GM19397 (cell line): ENCODE measurements around the gene MUC5B.
"Not testable (repeated sequence)": the region's sequence is repeated elsewhere in the genome, so short reads cannot be mapped to it uniquely, and the experiment has no call there.

ENCODE experiments used
- ATAC-seq: cut with Tn5 transposase; IDR thresholded peaks from one replicate; pipeline ENCODE4 v1.9.1; 2021; ENCODE audit warnings: mild to moderate bottlenecking, moderate library complexity; ENCODE audit not compliant: unreplicated experiment

Gene MUC5B

DNA sequence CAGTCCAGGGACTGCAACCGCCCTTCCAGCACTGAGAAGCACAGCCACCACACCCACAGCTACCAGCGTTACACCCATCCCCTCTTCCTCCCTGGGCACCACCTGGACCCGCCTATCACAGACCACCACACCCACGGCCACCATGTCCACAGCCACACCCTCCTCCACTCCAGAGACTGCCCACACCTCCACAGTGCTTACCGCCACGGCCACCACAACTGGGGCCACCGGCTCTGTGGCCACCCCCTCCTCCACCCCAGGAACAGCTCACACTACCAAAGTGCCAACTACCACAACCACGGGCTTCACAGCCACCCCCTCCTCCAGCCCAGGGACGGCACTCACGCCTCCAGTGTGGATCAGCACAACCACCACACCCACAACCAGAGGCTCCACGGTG is 19.9 kb downstream of the MUC5B start:
- ATAC-seq, result not testable (repeated sequence)

- ATAC-seq, result not testable (repeated sequence)
Observed at GRCh38 chr11:1243521-1243920, 20.7 kb downstream of the MUC5B start.

GRCh38 chr11:1244557-1244956 is 21.7 kb downstream of the MUC5B start:
- ATAC-seq, result not testable (repeated sequence)

DNA sequence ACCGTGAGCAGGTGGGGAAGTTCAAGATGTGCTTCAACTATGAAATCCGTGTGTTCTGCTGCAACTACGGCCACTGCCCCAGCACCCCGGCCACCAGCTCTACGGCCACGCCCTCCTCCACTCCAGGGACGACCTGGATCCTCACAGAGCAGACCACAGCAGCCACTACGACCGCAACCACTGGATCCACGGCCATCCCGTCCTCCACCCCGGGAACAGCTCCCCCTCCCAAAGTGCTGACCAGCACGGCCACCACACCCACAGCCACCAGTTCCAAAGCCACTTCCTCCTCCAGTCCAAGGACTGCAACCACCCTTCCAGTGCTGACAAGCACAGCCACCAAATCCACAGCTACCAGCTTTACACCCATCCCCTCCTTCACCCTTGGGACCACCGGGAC is 22.9 kb downstream of the MUC5B start:
- not testable (repeated sequence) for ATAC-seq

DNA sequence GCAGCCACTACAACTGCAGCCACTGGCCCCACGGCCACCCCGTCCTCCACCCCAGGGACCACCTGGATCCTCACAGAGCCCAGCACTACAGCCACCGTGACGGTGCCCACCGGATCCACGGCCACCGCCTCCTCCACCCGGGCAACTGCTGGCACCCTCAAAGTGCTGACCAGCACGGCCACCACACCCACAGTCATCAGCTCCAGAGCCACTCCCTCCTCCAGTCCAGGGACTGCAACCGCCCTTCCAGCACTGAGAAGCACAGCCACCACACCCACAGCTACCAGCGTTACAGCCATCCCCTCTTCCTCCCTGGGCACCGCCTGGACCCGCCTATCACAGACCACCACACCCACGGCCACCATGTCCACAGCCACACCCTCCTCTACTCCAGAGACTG is 23.4 kb downstream of the MUC5B start:
- not testable (repeated sequence) for ATAC-seq

DNA sequence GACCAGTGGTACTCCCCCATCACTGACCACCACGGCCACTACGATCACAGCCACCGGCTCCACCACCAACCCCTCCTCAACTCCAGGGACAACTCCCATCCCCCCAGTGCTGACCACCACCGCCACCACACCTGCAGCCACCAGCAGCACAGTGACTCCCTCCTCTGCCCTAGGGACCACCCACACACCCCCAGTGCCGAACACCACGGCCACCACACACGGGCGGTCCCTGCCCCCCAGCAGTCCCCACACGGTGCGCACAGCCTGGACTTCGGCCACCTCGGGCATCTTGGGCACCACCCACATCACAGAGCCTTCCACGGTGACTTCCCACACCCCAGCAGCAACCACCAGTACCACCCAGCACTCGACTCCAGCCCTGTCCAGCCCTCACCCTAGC is 24.2 kb downstream of the MUC5B start:
- ATAC-seq, result not testable (repeated sequence)

DNA sequence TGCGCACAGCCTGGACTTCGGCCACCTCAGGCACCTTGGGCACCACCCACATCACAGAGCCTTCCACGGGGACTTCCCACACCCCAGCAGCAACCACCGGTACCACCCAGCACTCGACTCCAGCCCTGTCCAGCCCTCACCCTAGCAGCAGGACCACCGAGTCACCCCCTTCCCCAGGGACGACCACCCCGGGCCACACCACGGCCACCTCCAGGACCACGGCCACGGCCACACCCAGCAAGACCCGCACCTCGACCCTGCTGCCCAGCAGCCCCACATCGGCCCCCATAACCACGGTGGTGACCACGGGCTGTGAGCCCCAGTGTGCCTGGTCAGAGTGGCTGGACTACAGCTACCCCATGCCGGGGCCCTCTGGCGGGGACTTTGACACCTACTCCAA is 26.1 kb downstream of the MUC5B start:
- not testable (repeated sequence) for ATAC-seq

- not testable (repeated sequence) for ATAC-seq
Observed at GRCh38 chr11:1250411-1250810, 27.5 kb downstream of the MUC5B start.

DNA sequence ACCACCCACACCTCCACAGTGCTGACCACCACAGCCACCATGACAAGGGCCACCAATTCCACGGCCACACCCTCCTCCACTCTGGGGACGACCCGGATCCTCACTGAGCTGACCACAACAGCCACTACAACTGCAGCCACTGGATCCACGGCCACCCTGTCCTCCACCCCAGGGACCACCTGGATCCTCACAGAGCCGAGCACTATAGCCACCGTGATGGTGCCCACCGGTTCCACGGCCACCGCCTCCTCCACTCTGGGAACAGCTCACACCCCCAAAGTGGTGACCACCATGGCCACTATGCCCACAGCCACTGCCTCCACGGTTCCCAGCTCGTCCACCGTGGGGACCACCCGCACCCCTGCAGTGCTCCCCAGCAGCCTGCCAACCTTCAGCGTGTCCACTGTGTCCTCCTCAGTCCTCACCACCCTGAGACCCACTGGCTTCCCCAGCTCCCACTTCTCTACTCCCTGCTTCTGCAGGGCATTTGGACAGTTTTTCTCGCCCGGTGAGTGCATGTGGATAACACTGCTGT is 28.4 kb downstream of the MUC5B start:
- no peak for ATAC-seq

DNA sequence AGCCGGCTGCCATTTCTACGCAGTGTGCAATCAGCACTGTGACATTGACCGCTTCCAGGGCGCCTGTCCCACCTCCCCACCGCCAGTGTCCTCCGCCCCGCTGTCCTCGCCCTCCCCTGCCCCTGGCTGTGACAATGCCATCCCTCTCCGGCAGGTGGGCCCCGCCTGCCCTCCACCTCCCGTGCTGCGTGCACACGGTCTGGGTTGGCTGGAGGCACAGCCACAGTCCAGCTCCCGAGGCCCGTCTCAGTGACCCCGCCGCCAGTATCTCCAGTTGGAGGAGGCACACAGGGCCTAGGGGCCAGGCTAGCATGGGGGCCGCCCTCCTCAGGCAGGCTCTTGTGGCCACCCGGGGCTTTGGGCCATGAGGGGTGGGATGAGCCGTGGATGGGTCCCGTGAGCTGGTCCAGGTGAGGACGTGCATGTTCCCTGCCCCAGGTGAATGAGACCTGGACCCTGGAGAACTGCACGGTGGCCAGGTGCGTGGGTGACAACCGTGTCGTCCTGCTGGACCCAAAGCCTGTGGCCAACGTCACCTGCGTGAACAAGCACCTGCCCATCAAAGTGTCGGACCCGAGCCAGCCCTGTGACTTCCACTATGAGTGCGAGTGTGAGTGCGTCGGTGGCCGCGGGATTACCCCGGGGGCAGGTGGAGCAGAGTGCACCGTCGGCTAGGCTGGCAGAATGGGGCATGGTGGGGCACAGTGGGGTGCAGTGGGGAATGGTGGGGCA is 29.7 kb downstream of the MUC5B start:
- ATAC-seq, result no peak

DNA sequence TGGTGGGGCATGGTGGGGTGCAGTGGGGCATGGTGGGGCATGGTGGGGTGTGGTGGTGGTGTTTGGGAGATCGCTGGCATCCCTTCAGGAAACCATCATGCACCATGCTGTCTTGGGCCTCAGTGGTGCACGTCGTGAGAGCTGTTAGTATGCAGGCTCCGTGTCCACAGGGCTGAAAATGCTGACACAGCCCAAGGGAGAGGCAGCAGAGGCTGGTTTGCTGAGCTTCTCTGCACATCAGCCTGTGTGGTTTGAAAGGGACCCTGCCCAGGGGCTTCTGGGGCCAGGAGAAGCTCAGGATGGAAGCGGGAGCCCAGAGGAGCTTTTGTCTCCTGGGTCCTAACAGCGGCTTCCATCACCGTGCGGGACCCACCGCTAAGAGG is 30.2 kb downstream of the MUC5B start:
- ATAC-seq, result no peak

GRCh38 chr11:1254086-1254648 is 31.3 kb downstream of the MUC5B start:
- no peak for ATAC-seq

GRCh38 chr11:1254733-1255132 is 31.9 kb downstream of the MUC5B start:
- ATAC-seq, result no peak

DNA sequence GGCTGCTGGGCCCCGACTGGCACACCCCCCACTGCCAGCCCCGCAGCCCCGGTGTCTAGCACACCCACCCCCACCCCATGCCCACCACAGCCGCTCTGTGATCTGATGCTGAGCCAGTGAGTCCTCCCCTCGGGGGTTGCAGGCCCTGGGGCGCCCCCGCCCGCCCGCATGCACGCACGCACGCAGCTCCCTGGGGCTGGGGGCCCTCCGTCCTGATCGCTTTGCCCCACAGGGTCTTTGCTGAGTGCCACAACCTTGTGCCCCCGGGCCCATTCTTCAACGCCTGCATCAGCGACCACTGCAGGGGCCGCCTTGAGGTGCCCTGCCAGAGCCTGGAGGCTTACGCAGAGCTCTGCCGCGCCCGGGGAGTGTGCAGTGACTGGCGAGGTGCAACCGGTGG is 32.3 kb downstream of the MUC5B start:
- ATAC-seq, result no peak

DNA sequence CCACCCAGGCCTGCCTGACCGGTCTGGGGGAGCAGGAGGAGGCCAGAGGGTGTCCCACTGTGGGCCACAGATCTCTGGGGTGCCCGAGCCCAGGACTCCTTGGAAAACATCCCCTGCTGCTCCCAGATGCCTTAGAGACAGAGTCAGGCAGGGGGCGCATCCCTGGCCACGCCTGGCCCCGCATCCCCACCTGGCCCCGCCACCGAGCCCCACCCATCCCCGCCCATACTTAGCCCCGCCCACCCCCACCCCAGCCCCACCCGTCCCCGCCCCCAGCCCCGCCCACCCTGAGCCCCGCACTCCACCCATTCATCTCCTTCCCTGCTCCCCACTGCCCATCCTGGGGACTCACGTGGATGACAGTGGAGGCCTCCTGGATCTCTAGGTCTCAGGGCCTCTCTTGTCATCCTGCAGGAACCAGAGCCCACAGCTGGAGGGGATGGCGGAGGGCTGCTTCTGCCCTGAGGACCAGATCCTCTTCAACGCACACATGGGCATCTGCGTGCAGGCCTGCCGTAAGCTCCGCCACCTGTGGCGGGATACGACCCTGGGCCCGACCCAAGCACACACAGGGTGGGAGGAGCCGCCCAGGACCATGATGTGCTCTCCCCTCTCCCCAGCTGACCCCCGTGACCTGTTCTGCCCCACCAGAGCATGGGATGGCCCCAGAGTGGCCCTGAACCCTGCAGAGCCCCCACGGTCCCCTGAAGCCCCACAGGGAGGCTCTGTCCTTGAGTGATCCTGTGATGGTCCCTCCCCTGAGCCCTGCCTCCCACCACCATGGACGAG is 33.6 kb downstream of the MUC5B start:
- ATAC-seq, result no peak

- ATAC-seq, result no peak
Observed at GRCh38 chr11:1257366-1257765, 34.5 kb downstream of the MUC5B start.

- ATAC-seq, result no peak
Observed at GRCh38 chr11:1257916-1258315, 35.0 kb downstream of the MUC5B start.

- no peak for ATAC-seq
Observed at GRCh38 chr11:1258401-1259075, 35.7 kb downstream of the MUC5B start.

DNA sequence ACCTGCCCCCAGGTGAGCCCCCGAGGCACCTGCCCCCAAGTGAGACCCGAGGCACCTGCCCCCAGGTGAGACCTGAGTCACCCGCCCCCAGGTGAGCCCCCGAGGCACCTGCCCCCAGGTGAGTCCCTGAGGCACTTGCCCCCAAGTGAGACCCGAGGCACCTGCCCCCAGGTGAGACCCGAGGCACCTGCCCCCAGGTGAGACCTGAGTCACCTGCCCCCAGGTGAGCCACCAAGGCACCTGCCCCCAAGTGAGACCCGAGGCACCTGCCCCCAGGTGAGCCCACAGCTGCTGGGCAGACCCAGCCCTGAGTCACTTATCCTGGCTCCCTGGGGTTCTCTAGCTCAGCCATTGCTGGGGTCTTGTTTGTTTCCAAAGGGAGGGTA is 36.2 kb downstream of the MUC5B start:
- ATAC-seq, result no peak

DNA sequence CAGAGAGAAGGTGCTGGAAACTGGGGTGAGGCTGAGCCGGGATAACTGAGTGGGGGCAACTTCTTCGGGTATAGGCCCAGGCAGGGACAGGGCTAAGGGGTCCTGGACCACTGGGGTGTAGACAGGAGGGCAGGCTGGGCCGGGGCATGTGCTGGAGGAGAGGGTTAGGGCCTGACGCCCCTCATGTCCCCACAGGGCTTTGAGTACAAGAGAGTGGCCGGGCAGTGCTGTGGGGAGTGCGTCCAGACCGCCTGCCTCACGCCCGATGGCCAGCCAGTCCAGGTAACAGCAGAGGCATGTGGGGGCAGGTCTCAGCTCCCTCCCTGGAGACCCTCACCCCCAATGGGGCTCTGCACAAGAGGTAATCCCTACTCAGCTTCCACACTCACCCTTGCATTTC is 36.7 kb downstream of the MUC5B start:
- no peak for ATAC-seq

DNA sequence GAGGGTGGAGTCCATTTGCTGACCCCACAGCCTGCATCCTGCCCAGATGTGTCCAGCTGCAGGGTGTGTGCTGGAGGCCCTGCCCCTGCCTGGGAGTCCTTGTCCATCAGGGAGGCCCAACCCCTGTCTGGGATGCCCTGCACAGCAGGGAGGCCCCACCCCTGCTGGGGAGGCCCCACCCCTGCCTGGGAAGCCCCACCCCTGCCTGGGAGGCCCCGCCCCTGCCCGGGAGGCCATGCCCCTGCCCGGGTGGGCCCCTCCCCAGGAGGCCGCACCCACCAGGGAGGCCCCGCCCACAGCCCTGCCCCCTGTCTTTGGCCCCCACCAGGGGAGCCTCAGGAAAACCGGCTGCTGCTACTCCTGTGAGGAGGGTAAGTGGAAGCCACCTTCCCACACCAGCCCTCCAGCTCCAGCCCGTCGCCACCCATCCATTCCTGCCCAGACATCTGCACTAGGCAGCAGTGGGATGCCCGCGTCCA is 37.2 kb downstream of the MUC5B start:
- ATAC-seq, result no peak
